CD4-positive, alpha-beta T cell treated with Interleukin-12 subunit alpha and Interleukin-12 subunit beta, for 1 hour (primary cell): ENCODE measurements around the gene STX19.
"Not testable (repeated sequence)": the region's sequence is repeated elsewhere in the genome, so short reads cannot be mapped to it uniquely, and the experiment has no call there.

ENCODE experiments used
- DNase-seq: peaks from one replicate; pipeline ENCODE4 v3.0.0-alpha.2; 2020

Gene STX19

GRCh38 chr3:93969997-93970396 is 58.4 kb downstream of the STX19 start:
- DNase-seq = no peak

GRCh38 chr3:93969443-93969842 is 59.0 kb downstream of the STX19 start:
- DNase-seq = no peak

- DNase-seq = not testable (repeated sequence)
These were observed 63.3 kb downstream of the STX19 start for GRCh38 chr3:93965106-93965505.
